BE2C (cell line): ENCODE measurements around the gene CCDC158.
"Not testable (repeated sequence)": the region's sequence is repeated elsewhere in the genome, so short reads cannot be mapped to it uniquely, and the experiment has no call there.

Experiments
- DNase-seq: peaks from one replicate; pipeline ENCODE4 v3.0.0-alpha.2; 2020
- H3K27me3 ChIP-seq: fragments of 250-450 bp; sonication (Bioruptor Pico); 2 replicates; pipeline ENCODE4 v1.5.1; 2020; ENCODE audit warnings: mild to moderate bottlenecking
- H3K36me3 ChIP-seq: fragments of 250-450 bp; sonication (Bioruptor Pico); 2 replicates; pipeline ENCODE4 v1.5.1; 2020; ENCODE audit warnings: mild to moderate bottlenecking
- H3K4me1 ChIP-seq: fragments of 250-450 bp; sonication (Bioruptor Pico); 2 replicates; pipeline ENCODE4 v1.5.1; 2020
- H3K4me3 ChIP-seq: 2 replicates; pipeline ENCODE4 v1.5.1; 2011; ENCODE audit warnings: low read depth, low read length
- H3K9me3 ChIP-seq: fragments of 250-450 bp; sonication (Bioruptor Pico); 2 replicates; pipeline ENCODE4 v1.5.1; 2020
- CTCF ChIP-seq: IDR thresholded peaks from 2 replicates; pipeline ENCODE4 v1.5.1; 2012; ENCODE audit warnings: mild to moderate bottlenecking, low read depth, low read length

The CCDC158 gene

GRCh38 chr4:76435528-76436319 lies 14.8 kb upstream of the CCDC158 start:
- DNase-seq, result no peak
- H3K4me1 ChIP-seq, result no peaks in the 10 kb centered on the region
- no peaks in the 10 kb centered on the region; the same call in 1 of the 2 replicates for H3K9me3 ChIP-seq
- no peak for TF ChIP-seq CTCF
- H3K36me3 ChIP-seq, result no peaks in the 10 kb centered on the region
- H3K4me3 ChIP-seq, result no peak overlapping the region
- peaks cover 49% of the 10 kb centered on the region for H3K27me3 ChIP-seq

GRCh38 chr4:76434901-76435527 lies 14.1 kb upstream of the CCDC158 start, which contains the start of gene SHROOM3:
TSS of gene SHROOM3 (plus strand) at chr4:76435229. CDS start at chr4:76436053, 824 bp downstream.
- peaks cover 45% of the 10 kb centered on the region for H3K27me3 ChIP-seq
- H3K36me3 ChIP-seq, result no peaks in the 10 kb centered on the region
- no peak for DNase-seq
- no peak for TF ChIP-seq CTCF
- H3K4me3 ChIP-seq, result no peak within 1 kb of the TSS
- H3K4me1 ChIP-seq, result no peaks in the 10 kb centered on the region
- no peaks in the 10 kb centered on the region; the same call in 1 of the 2 replicates for H3K9me3 ChIP-seq

GRCh38 chr4:76430519-76431388 lies 9.8 kb upstream of the CCDC158 start:
- Histone ChIP-seq H3K27me3 (peaks cover 23% of the 10 kb centered on the region), H3K36me3 (no peaks in the 10 kb centered on the region), H3K4me1 (no peaks in the 10 kb centered on the region), H3K4me3 (peak overlapping the region; percentile 5; the same call in 1 of the 2 replicates), H3K9me3 (no peaks in the 10 kb centered on the region)
- peak; percentile 68 for TF ChIP-seq CTCF
- DNase-seq, result peak; percentile 27

GRCh38 chr4:76429636-76430035 lies 8.7 kb upstream of the CCDC158 start:
- TF ChIP-seq CTCF, result no peak
- peaks cover 11% of the 10 kb centered on the region for H3K27me3 ChIP-seq
- H3K36me3 ChIP-seq, result no peaks in the 10 kb centered on the region
- no peaks in the 10 kb centered on the region for H3K4me1 ChIP-seq
- no peaks in the 10 kb centered on the region for H3K9me3 ChIP-seq
- no peak overlapping the region for H3K4me3 ChIP-seq
- no peak for DNase-seq

GRCh38 chr4:76426272-76426671 lies 5.3 kb upstream of the CCDC158 start:
- Histone ChIP-seq H3K4me1 (no peaks in the 10 kb centered on the region), H3K27me3 (no peaks in the 10 kb centered on the region), H3K4me3 (no peak overlapping the region), H3K36me3 (no peaks in the 10 kb centered on the region), H3K9me3 (no peaks in the 10 kb centered on the region)
- no peak for DNase-seq
- peak; percentile 34 for TF ChIP-seq CTCF

GRCh38 chr4:76423159-76423558 lies 2.2 kb upstream of the CCDC158 start:
- H3K4me3 ChIP-seq, H3K9me3 ChIP-seq, H3K27me3 ChIP-seq, DNase-seq, H3K36me3 ChIP-seq, H3K4me1 ChIP-seq: not testable (repeated sequence)
